ENCODE results near the gene B4GALNT1. TPM values are rescaled to one million over a fixed set of nuclear protein-coding genes. Genes with fewer than 3 reads are reported as not detected.
A peak's percentile ranks its signal among the peaks of the same experiment; 100 is the strongest.

The B4GALNT1 gene
- total and polyA plus RNA-seq, 9 donors = 1.4 to 2.9 (median 2.3) TPM

DNA sequence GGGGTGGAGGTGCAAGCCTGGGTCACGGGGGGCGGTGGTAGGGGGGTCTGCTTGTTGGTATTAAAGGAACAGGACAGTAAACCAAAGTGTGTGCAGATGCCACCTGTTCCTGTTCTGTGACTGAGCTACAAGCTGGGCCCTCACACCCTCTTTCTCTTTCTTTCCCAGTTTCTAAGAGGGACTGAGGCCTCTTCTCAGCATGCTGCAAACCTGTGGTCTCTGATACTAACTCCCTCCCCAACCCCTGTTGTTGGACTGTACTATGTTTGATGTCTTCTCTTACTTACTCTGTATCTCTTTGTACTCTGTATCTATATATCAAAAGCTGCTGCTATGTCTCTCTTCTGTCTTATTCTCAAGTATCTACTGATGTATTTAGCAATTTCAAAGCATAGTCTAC lies 49.0 kb downstream of the B4GALNT1 start:
- DNase-seq = no peak
- Histone ChIP-seq H3K4me1 (ENCODE audit: control insufficient read depth, insufficient read depth, low read length) (peaks cover 4% of the 10 kb centered on the region), H3K4me3 (ENCODE audit: low read length) (no peak overlapping the region), H3K27me3 (ENCODE audit: control insufficient read depth, insufficient read depth, low read length) (peaks cover 48% of the 10 kb centered on the region), H3K36me3 (ENCODE audit: control insufficient read depth, insufficient read depth, low read length) (no peaks in the 10 kb centered on the region), H3K9me3 (replicated peaks; ENCODE audit: control insufficient read depth, low read depth, low read length) (no peaks in the 10 kb centered on the region), H3K27ac (ENCODE audit: low read length) (no peak overlapping the region)
- WGBS (ENCODE audit: insufficient coverage) = 80% methylated on average over 1 of the region's 2 CpGs

DNA sequence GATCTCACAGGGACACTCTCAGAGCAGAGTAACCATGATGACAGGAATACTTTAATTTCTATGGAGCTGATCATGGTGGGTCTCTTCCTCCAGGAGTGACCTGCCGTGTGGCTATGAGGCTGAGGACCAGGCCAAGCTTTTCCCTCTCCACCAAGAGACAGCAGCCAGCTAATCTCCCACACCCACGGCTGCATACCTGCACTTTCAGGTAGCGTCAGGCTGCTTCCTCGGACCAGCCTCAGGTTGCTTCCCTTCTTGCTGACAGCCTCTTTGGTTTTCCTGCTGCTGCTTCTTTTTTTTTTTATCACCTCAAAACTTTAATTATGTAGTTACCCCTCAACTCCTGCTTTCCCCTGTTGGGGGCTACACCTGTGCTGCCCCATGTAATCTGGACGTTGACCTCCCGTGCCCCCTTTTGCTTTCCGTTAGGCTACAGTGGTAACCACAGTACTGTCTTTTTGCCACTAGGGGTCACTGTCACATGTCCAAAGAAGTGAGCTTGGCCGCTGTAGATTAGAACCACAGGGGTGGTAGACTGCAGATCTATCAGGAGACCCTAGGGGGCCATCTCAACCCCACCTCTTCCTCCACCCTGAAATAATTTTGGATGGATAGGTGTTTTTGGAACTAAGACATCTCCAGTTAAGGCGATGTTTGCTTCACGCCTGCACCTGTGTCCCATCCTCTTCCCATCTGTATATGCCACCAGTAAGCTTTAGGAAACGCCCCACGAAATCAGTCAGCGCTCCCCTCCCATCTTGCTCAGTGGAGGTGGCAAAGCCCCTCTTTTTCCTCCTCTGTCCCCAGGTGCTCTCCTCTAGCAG lies 49.8 kb downstream of the B4GALNT1 start:
- H3K27me3 ChIP-seq (ENCODE audit: control insufficient read depth, insufficient read depth, low read length) = peaks cover 46% of the 10 kb centered on the region
- H3K9me3 ChIP-seq (replicated peaks; ENCODE audit: control insufficient read depth, low read depth, low read length) = no peaks in the 10 kb centered on the region
- WGBS (ENCODE audit: insufficient coverage) = 56% methylated on average over 11 of the region's 13 CpGs
- H3K36me3 ChIP-seq (ENCODE audit: control insufficient read depth, insufficient read depth, low read length) = no peaks in the 10 kb centered on the region
- H3K4me1 ChIP-seq (ENCODE audit: control insufficient read depth, insufficient read depth, low read length) = peaks cover 4% of the 10 kb centered on the region
- no peak overlapping the region for H3K27ac ChIP-seq (ENCODE audit: low read length)
- H3K4me3 ChIP-seq (ENCODE audit: low read length) = no peak overlapping the region
- DNase-seq = peak; percentile 87

DNA sequence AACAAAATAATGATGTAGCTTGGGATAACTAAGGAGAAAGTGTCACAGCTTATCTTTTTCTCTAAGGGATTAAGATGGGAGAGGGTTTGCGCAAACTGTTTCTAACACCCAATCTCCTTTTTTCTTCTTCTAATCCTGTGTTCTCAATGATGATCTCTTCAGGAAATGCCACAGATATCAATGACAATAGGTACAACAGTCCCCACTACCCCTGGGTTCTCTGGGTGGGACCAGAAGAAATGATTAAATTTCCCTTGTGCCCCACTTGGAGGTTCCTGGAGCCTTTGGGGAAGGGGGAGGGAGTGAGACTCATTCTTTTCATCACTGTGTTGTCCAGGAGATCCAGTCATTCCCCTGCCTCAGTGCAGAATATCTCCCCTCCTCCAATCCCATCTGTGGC lies 50.6 kb downstream of the B4GALNT1 start:
- no CpG with 5 or more reads among the region's 1 CpG for WGBS (ENCODE audit: insufficient coverage)
- H3K9me3 ChIP-seq (replicated peaks; ENCODE audit: control insufficient read depth, low read depth, low read length) = no peaks in the 10 kb centered on the region
- no peaks in the 10 kb centered on the region for H3K36me3 ChIP-seq (ENCODE audit: control insufficient read depth, insufficient read depth, low read length)
- no peak overlapping the region for H3K4me3 ChIP-seq (ENCODE audit: low read length)
- peaks cover 4% of the 10 kb centered on the region for H3K4me1 ChIP-seq (ENCODE audit: control insufficient read depth, insufficient read depth, low read length)
- no peak overlapping the region for H3K27ac ChIP-seq (ENCODE audit: low read length)
- H3K27me3 ChIP-seq (ENCODE audit: control insufficient read depth, insufficient read depth, low read length) = peaks cover 43% of the 10 kb centered on the region
- DNase-seq = no peak

- no peaks in the 10 kb centered on the region for H3K9me3 ChIP-seq (replicated peaks; ENCODE audit: control insufficient read depth, low read depth, low read length)
- 83% methylated on average over 1 of the region's 1 CpG for WGBS (ENCODE audit: insufficient coverage)
Observed at GRCh38 chr12:57581802-57582201, 51.2 kb downstream of the B4GALNT1 start.

GRCh38 chr12:57580466-57580795 lies 52.6 kb downstream of the B4GALNT1 start:
- no peak for DNase-seq
- H3K9me3 ChIP-seq (replicated peaks; ENCODE audit: control insufficient read depth, low read depth, low read length) = no peaks in the 10 kb centered on the region
- H3K36me3 ChIP-seq (ENCODE audit: control insufficient read depth, insufficient read depth, low read length) = no peaks in the 10 kb centered on the region
- H3K27me3 ChIP-seq (ENCODE audit: control insufficient read depth, insufficient read depth, low read length) = peaks cover 36% of the 10 kb centered on the region
- WGBS (ENCODE audit: insufficient coverage) = no CpG with 5 or more reads among the region's 4 CpGs
- no peak overlapping the region for H3K27ac ChIP-seq (ENCODE audit: low read length)
- H3K4me3 ChIP-seq (ENCODE audit: low read length) = no peak overlapping the region
- peaks cover 4% of the 10 kb centered on the region for H3K4me1 ChIP-seq (ENCODE audit: control insufficient read depth, insufficient read depth, low read length)

More at GRCh38 chr12:57581802-57582201, 51.2 kb downstream of the B4GALNT1 start:
- Histone ChIP-seq H3K4me1 (ENCODE audit: control insufficient read depth, insufficient read depth, low read length) (peaks cover 4% of the 10 kb centered on the region), H3K27ac (ENCODE audit: low read length) (no peak overlapping the region), H3K4me3 (ENCODE audit: low read length) (no peak overlapping the region), H3K36me3 (ENCODE audit: control insufficient read depth, insufficient read depth, low read length) (no peaks in the 10 kb centered on the region), H3K27me3 (ENCODE audit: control insufficient read depth, insufficient read depth, low read length) (peaks cover 39% of the 10 kb centered on the region)
- no peak for DNase-seq

GRCh38 chr12:57579677-57580465 lies 53.1 kb downstream of the B4GALNT1 start:
- Histone ChIP-seq H3K36me3 (ENCODE audit: control insufficient read depth, insufficient read depth, low read length) (no peaks in the 10 kb centered on the region), H3K27me3 (ENCODE audit: control insufficient read depth, insufficient read depth, low read length) (peaks cover 30% of the 10 kb centered on the region), H3K9me3 (replicated peaks; ENCODE audit: control insufficient read depth, low read depth, low read length) (no peaks in the 10 kb centered on the region), H3K27ac (ENCODE audit: low read length) (no peak overlapping the region), H3K4me3 (ENCODE audit: low read length) (no peak overlapping the region), H3K4me1 (ENCODE audit: control insufficient read depth, insufficient read depth, low read length) (peaks cover 4% of the 10 kb centered on the region)
- WGBS (ENCODE audit: insufficient coverage) = 84% methylated on average over 2 of the region's 8 CpGs
- no peak for DNase-seq

GRCh38 chr12:57579011-57579410 lies 54.0 kb downstream of the B4GALNT1 start:
- Histone ChIP-seq H3K36me3 (ENCODE audit: control insufficient read depth, insufficient read depth, low read length) (no peaks in the 10 kb centered on the region), H3K27me3 (ENCODE audit: control insufficient read depth, insufficient read depth, low read length) (peaks cover 28% of the 10 kb centered on the region), H3K4me1 (ENCODE audit: control insufficient read depth, insufficient read depth, low read length) (peaks cover 4% of the 10 kb centered on the region), H3K27ac (ENCODE audit: low read length) (no peak overlapping the region), H3K9me3 (replicated peaks; ENCODE audit: control insufficient read depth, low read depth, low read length) (no peaks in the 10 kb centered on the region), H3K4me3 (ENCODE audit: low read length) (no peak overlapping the region)
- DNase-seq = no peak
- WGBS (ENCODE audit: insufficient coverage) = 45% methylated on average over 1 of the region's 2 CpGs

DNA sequence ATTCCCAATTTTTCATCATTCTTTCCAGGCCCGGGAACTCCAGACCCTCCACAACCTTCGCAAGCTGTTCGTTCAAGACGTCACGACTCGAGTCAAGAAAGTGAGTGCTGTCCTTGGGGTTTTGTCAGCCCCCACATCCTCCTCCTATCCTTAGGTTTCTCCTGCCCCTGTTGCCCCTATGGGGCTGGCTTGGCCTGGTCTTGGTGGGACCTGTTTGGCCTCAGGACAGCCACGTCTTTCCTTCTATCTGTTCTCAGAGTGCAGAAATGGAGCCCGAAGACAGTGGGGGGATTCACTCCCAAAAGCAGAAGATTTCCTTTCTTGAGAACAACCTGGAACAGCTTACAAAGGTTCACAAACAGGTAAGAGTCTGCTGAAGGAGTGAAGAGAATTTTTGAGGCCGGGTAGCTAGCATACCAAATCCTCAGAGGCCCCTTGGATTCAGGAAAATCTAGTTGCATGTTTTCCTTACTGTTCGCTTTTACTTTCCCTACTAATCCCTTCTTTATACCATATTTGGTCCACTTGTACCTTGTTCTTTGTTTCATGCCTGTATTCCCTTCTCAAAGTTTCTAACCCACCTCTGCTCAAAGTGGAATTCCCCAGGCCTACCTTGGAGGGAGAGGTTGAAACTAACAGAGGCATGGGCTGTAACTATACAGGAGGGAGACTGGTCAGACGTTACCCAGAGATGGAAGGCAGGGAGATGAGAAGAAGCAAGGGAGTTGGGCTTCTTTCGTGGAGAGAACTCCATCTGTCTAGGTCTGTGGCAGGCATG lies 54.8 kb downstream of the B4GALNT1 start:
- no peaks in the 10 kb centered on the region for H3K4me1 ChIP-seq (ENCODE audit: control insufficient read depth, insufficient read depth, low read length)
- no peak for DNase-seq
- H3K27me3 ChIP-seq (ENCODE audit: control insufficient read depth, insufficient read depth, low read length) = peaks cover 26% of the 10 kb centered on the region
- no peaks in the 10 kb centered on the region for H3K9me3 ChIP-seq (replicated peaks; ENCODE audit: control insufficient read depth, low read depth, low read length)
- 79% methylated on average over 9 of the region's 12 CpGs for WGBS (ENCODE audit: insufficient coverage)
- H3K36me3 ChIP-seq (ENCODE audit: control insufficient read depth, insufficient read depth, low read length) = no peaks in the 10 kb centered on the region
- no peak overlapping the region for H3K27ac ChIP-seq (ENCODE audit: low read length)
- no peak overlapping the region for H3K4me3 ChIP-seq (ENCODE audit: low read length)

- DNase-seq = no peak
- Histone ChIP-seq H3K27me3 (ENCODE audit: control insufficient read depth, insufficient read depth, low read length) (peaks cover 15% of the 10 kb centered on the region), H3K4me1 (ENCODE audit: control insufficient read depth, insufficient read depth, low read length) (no peaks in the 10 kb centered on the region), H3K36me3 (ENCODE audit: control insufficient read depth, insufficient read depth, low read length) (no peaks in the 10 kb centered on the region), H3K27ac (ENCODE audit: low read length) (no peak overlapping the region), H3K9me3 (replicated peaks; ENCODE audit: control insufficient read depth, low read depth, low read length) (no peaks in the 10 kb centered on the region), H3K4me3 (ENCODE audit: low read length) (no peak overlapping the region)
- WGBS (ENCODE audit: insufficient coverage) = 79% methylated on average over 8 of the region's 9 CpGs
Observed at GRCh38 chr12:57576613-57577160, 56.3 kb downstream of the B4GALNT1 start.

Measured in muscle of leg (tissue), 11 donors.